GM19438 (cell line): ENCODE measurements around the gene RPL23.

Experiments used
- ATAC-seq: cut with Tn5 transposase; IDR thresholded peaks from one replicate; pipeline ENCODE4 v1.9.1; 2021; ENCODE audit warnings: low read depth; ENCODE audit not compliant: unreplicated experiment

Gene RPL23

DNA sequence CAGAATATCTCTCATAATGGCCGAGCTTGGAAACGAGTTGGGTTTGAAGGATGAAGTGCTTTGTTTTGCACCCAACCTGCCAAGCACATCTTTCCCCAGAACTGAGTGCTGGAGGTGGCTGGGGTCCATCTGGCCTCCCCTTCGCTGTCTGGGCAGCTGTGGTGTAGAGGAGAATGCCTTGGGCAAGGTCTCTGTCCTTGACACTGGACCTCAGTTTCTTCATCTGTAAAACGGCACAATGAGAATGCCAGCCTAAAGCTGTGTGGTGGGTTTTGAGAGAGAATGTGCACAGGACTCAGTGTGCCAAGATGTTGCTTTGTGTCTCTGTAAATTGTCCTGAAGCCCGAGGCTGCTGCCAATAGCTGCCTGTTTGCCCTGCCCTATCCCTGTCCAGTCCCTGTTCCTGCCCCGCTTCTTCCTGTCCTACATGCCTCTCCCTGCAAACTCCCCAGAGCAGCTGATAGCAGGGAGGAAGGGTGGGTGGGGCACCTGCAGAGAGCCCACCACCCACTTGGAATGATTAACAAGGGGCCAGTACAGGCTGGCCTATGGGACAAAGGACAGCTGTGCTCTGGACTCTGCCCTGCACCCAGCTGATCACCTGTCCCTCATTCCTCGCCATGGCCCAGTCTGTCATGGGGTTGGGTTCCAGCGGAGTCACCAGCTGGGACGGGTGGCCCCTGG is 31.7 kb upstream of the RPL23 start:
- no peak for ATAC-seq

DNA sequence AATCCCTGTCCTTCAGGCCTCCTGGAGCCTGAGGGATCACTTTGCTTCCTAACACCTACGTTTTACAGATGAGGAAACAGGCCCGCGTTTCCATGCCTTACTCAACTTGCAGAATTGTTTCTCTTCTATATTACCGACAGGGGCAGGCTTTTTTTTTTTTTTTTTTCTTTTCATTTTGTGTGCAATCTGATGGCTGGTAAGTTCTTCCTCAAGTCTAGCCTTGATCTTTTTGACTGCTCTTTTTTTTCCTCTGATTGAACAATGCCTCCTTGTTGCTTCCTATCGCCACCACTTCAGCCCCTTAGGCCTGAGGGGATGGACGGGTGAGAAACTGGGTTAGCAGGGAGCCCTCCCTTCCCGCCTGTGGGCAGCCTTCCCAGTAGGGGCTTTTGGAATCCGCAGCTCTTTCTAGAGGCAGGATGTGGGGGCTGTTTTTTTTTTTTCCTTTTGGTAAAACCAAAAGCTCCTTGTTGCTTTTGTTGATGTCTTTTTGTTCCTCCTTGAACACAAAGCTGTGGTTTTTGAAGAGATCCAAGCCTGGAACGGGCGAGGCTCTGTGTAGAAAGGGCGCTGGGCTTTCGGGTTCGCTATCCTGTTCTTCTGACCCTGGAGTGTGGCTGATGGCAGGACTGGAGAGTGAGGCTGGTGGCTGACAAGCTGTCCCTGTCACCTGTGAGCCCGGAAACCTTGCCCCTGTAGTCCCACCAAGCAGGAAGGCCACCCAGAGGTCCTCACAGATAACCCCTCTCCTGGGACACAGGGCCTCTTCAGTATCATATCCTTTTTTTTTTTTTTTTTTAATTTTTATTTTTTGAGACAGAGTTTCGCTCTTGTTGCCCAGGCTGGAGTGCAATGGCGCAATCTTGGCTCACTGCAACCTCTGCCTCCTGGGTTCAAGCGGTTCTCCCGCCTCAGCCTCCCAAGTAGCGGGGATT is 30.3 kb upstream of the RPL23 start:
- no peak for ATAC-seq

DNA sequence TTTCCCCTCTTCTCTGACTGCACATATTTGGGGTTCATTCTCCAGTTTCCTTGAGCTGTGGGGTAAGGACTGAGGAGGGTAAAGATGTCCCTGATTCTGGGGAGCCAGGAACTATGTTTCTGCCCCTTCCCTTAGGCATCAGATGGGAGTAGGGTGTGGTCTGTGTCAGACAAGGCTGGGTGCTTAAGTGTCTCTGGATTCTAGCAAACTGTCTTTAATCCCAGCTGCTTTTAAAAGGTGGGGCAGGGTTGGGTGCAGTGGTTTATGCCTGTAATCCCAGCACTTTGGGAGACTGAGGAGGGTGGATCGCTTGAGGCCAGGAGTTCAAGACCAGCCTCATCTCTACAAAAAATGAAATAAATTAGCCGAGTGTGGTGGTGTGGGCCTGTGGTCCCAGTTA is 29.3 kb upstream of the RPL23 start:
- no peak for ATAC-seq

DNA sequence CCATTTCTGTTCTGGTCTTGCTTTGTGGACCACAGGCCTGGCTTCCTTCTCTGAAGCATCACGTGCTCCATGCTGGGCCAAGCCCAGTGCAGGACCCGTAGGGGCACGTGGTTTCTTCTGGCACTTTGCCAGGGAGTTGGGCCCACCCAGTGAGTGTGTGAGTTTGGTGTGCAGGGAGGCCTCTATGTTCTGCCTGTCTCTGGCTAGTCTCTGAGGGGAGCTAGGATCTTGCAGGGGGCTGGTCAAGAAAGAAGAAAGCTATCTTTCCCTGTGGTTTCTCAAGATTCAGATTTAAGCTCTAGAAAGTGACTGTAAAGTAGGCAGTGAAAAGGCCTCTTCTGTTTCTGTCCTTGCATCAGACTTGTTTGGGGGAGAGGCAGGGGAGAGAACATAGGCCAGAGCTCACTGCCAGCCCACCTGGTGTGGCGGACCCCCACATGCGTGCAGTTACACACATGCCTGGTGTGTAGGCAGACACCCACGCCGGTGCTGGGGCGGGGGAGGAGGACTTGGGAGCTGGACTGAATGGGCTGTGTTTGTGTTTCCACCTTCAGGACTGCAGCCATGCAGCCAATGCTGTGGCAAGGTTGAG is 28.2 kb upstream of the RPL23 start:
- ATAC-seq, result no peak

GRCh38 chr17:38879878-38880665 is 26.6 kb upstream of the RPL23 start:
- ATAC-seq, result no peak

DNA sequence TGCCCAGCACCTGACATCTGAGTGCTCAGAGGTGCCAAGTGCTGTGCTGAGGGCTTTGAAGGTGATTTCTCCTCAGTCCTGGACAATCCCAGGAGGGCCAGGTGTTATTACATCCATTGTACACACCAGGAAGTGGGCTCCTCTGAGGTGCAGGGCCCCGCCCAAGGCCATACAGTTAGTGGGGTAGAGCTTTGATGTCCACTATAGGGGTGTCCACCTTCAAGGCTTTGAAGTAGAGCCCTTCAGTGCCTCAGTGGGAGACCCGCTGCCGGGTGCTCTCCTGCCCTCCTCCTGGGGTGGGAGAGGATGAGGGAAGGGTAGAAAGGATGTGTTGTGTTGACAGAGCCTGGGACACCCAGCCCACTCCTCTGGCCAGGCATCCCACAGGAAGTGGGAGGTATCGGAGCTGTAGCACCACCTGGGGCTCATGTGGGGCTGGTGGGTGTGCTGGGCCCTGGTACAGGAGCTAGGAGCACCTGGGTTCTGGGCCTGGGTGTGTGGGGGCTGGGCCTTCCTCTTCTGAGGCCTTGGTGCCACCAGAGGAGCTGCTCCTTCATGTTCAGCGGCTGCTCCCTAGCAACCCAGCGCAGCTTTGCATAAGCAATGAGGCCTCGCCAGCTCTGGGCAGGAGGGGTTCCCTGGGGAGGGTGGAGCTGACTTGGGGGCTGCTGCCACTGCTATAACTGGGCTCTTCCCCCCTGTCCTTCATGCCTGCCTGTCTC is 23.8 kb upstream of the RPL23 start:
- no peak for ATAC-seq

DNA sequence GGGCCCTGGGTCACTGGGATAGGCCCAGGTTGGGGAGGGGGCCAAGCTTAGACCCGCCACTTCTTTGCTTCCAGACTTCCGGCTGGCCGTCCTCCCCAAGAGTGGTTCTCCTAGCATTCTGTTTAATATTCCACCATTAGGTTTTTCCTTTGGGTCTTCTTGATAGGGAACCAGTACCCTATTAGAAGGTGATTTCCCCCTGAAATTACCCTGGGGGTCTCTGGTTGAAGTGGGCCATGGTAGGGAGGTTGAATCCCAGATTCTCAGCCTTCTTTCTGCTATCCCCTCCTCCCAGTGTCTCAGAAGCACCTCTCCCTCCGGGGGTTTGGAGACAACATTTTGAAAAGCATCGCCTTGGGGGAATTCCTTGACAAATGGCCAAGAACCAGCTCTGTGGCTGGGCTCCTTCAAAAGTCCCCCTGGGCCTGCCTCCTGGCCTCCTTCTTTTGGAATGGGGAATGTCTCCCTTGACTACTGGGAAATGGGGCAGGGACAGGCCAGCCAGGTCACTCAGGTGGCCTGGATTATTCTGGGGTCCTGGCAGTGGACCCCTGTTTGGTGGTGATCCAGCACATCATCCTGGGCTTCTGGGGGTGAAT is 22.1 kb upstream of the RPL23 start:
- ATAC-seq, result no peak

DNA sequence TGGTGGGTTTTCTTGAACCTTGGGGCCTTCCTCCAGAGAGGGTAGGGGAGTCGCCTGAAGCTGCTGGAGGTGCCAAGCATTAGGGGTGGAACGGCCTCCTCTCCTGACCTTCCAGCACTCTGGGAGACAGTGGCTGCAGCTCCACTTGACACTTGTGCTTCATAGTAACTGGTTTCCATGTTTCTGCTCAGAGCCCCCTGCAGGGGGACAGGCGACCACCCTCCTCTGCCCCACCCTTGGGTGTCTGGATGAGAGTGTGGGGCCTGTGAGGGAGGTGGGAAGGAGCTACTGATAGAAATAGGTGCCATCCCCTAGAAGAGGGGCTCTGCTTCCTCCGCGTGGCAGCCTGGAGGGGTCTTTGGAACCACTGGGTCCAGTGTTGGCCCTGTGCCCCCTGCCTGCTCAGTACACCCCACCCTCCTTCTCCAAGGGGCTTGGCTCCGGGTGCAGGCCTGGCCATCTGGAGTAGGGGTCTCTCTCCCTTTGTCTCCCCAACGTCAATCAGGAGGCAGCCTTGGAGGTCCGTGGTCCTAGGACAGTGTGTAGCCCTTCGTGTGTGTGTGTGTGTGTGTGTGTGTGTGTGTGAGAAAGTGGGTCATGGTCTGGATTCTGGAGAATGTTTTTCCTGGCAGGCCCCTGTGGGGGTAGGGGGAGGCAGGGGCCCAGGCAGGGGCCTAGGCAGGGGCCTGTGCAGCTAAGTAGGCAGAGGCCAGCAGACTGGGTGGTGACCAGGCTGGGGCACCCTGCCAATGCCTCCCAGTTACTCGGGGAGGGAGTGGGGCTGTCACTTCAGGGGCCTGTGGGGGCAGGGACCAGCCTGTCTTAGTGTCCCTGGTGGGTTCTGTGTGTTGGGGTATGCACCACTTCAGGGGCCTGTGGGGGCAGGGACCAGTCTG is 21.2 kb upstream of the RPL23 start:
- ATAC-seq, result no peak

DNA sequence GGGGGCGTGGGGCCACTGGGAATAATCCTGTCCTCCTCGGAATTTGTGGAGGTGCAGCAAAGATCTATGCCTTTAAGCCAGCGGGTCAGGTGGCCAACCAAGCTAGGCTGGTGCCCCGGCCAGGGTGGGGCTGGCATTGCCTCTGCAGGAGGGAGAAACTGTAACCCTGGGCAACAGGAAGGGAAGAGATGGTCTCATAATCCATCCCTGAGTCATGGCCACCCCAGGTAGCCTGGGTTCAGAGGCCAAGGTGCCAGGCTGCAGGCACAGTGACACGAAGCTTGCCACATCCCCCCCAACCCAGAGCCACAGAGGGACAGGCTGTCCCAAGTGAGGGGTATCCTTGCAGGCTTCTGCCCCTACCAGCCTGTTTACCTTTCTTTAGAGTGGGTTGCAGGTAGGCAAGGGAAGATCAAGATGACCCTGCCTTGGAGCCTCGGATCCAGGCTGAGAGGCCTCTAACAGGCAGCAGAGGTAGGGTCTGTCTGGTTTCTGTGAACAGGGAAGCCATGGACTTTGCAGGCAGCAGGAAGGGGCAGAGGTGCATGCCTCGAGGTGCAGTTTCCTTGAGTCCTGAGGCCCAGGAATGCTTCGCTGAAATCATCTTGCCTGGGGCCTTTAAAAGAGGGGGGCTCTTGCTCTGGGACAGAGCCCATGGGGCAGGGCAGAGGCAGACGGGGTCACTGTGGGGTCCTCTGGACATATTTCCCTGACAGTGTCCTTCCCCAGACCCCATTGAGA is 20.3 kb upstream of the RPL23 start:
- no peak for ATAC-seq

DNA sequence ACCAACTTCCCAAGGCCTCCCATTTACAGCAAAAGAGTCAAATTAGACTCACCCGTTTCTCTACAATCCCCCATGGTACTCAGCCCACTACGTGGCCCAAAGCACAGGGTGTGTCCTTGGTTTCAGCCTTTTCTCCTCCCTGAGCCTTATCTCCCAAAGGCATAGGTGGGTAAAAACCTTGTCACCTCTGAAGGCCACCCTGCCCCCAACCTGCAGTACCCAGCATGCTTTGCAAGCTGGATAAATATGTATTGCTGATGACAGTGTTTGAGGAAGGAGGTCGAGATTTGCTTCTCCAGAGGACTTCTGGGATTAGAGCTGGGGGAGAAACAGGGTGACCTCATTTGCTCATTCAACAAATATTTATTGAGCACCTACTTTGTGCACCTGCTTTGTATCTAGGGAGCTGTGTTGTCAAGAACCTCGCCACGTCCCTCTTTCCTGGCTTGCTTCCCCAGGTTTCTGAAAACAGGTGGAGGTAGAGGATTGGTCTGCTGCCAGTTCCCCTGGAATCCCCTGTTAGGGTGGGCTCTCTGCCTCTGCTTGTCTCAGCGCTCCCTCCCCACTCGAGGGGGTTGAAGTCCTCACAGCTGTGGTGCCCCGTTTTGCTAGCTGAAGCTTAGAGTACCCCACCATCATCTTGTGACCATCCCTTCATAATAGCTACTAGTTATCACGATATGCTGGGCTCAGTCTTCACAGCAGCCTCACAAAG is 19.3 kb upstream of the RPL23 start:
- no peak for ATAC-seq

DNA sequence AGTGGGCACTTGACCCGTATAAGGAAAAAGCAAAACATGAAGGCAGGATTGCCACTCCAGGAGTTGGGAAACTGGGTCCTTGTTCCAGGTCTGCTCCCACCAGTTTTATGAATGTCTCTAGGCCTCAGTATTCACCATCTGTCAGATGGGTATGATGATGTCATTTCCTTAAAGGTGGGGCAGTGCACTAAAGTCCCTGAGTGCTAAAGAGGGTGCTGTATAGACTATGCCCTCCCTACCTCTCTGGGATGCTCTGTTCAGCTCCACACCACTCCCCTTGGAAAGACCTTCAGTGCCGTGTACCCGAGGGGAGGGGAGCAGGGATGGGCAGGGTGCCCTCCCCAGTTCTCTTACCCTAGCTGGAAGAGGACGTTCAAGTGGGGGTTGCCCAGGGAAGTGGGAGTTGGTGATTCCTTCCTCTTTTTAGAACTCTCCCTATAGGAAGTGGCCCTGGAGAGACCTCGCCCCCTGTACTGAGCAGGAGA is 18.5 kb upstream of the RPL23 start:
- no peak for ATAC-seq

DNA sequence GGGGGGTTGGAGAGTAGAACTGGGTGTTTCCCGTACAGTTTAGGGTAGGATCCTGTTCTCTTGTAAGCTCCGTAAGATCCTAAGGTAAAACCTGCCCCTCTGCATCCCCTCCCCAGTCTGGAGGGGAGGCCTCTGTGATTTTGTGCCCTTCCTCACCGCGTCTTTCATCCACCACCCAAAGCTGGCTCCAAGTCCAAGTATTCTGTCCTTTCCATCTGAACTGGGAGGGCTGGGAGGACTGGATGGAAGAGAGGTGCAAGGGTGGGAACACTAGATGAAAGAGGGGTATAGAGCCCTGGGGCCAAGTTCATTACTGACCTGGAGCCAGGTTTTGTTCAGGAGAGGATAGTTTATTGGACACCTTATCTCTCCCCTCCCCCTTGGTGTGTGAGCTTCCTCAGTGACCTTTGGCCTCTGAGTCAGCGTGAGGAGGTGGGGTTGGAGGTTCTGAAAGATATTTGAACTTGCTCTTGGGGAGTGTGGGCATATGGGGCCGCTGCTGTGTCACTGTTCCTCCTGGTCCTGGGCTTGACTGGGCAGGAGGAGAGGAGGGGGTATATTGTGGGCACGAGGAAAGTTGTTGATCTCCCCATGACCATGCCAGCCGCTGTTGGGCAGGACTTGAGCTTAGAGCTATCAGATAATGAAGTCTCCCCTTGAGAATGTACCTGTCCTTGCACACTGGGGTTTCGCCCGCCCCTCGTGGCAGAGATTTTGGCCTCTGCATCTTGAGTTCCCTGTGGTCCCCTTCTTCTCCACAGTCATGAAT is 17.9 kb upstream of the RPL23 start:
- ATAC-seq, result no peak

GRCh38 chr17:38870259-38871165 is 17.0 kb upstream of the RPL23 start:
- ATAC-seq, result no peak

DNA sequence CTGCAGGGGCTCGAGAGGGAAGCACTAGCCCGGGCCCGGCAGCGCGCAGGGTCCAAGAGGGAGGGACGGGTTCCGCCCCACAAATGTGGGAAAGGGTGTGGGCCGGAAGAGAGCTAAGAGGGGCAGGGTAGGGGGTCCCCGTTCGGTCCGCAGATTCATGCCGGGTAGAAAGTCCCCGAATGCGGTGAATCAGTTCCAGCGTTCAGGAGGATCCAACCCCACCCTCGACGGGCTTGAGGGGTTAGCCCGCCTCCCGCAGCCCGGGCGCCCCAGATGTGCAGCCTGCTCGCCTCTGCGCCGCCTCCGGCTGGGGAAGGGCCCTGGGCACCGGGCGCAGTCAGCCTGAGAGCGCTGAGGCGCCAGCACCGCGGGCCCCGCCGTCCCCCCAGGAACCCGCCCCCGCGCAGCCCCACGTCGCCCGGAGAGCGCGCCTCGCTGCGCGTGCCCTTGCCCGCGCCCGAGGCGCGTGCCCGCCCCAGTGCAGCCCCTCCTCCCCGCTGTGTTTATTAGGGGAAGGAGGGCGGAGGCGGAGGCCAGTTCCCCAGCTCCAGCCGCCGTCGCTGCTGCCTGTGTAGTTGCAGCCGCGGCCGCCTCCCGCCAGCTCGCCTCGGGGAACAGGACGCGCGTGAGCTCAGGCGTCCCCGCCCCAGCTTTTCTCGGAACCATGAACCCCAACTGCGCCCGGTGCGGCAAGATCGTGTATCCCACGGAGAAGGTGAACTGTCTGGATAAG is 16.2 kb upstream of the RPL23 start, which contains the start of gene LASP1:
TSS of gene LASP1 (plus strand) at position 533 of the 733 bp plus-strand sequence. CDS start at position 665, 132 bp downstream.
- ATAC-seq, result peak; percentile 35
